ENCODE data around the gene SDK1.

The SDK1 gene

DNA sequence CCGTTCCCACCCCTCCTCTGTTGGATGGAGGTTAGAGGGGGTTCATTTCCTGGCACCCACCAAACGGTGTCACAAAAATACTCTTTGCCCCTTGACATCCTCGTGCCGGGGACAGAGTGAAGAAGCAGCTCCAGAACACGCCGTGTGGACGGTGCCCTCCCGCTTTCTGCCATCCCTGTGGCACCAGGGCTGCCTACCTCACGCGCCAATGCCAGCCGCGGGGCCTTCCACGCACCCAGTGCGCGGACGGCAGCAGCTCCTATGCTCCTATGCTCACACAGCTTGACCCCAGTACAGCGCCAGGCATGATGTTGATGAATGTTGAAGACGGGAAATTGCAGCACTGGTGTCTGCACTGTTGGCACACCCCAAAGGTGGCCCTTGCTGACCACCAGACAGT is 873.8 kb downstream of the SDK1 start:
- no peak for DNase-seq (ENCODE audit: low spot score in 2 of 2)
- no peaks in the 10 kb centered on the region for H3K27me3 Mint-ChIP-seq
- H3K4me3 Mint-ChIP-seq, result no peak overlapping the region
- H3K27ac Mint-ChIP-seq (ENCODE audit: low read depth), result no peak overlapping the region
- H3K36me3 Mint-ChIP-seq (ENCODE audit: insufficient read depth), result no peaks in the 10 kb centered on the region
- H3K4me1 Mint-ChIP-seq, result no peaks in the 10 kb centered on the region
- no peaks in the 10 kb centered on the region for H3K9me3 Mint-ChIP-seq
- no peak for ATAC-seq (replicated peaks; ENCODE audit: extremely low read depth, poor library complexity, severe bottlenecking)

- Mint-ChIP-seq H3K27me3 (no peaks in the 10 kb centered on the region), H3K4me3 (no peak overlapping the region), H3K9me3 (no peaks in the 10 kb centered on the region), H3K27ac (ENCODE audit: low read depth) (no peak overlapping the region), H3K36me3 (ENCODE audit: insufficient read depth) (no peaks in the 10 kb centered on the region), H3K4me1 (no peaks in the 10 kb centered on the region)
- ATAC-seq (replicated peaks; ENCODE audit: extremely low read depth, poor library complexity, severe bottlenecking), result no peak
- DNase-seq (ENCODE audit: low spot score in 2 of 2), result no peak
Measured at GRCh38 chr7:4175346-4175973, 874.4 kb downstream of the SDK1 start.

DNA sequence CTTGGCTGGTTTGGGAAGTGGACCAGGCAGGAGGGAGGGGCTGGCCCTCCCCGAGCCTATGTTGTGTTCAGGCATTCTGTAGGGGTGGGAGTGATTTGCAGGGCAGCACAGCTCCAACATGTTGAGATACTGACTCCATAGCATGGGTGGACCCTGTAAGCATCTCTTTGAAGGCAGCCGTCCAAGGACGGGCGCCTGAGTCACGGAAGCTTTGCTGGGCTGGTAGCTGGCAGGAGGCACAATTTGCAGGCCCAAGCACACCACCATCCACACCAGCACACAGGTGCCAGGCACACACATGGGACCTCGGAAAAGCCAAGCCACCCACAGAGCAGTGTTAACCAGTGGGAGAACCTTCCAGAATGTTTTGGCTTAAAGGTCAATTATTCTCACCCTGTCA is 875.9 kb downstream of the SDK1 start:
- ATAC-seq (replicated peaks; ENCODE audit: extremely low read depth, poor library complexity, severe bottlenecking) (no peak), DNase-seq (ENCODE audit: low spot score in 2 of 2) (no peak)
- Mint-ChIP-seq H3K36me3 (ENCODE audit: insufficient read depth) (no peaks in the 10 kb centered on the region), H3K4me1 (no peaks in the 10 kb centered on the region), H3K27ac (ENCODE audit: low read depth) (no peak overlapping the region), H3K4me3 (no peak overlapping the region), H3K9me3 (no peaks in the 10 kb centered on the region), H3K27me3 (no peaks in the 10 kb centered on the region)

DNA sequence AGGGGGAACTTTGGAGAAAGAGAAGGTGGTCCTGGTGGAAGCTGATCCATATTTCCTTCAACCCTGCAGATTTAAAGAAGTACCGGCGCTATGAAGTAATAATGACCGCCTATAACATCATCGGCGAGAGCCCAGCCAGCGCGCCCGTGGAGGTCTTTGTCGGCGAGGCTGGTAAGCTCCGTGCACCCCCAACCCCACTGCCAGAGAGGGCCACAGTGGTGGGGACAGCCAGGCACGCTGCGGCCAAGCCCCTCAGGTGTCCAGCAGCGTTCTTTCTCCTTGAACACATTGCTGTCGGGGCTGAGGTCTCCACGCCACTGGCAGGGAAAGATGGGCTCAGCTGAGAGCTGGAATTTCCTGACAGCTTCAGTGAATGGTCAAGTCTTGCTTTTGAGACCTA is 877.4 kb downstream of the SDK1 start:
- no peaks in the 10 kb centered on the region for H3K36me3 Mint-ChIP-seq (ENCODE audit: insufficient read depth)
- DNase-seq (ENCODE audit: low spot score in 2 of 2), result no peak
- no peaks in the 10 kb centered on the region for H3K4me1 Mint-ChIP-seq
- no peak overlapping the region for H3K4me3 Mint-ChIP-seq
- no peak for ATAC-seq (replicated peaks; ENCODE audit: extremely low read depth, poor library complexity, severe bottlenecking)
- H3K27me3 Mint-ChIP-seq, result no peaks in the 10 kb centered on the region
- no peaks in the 10 kb centered on the region for H3K9me3 Mint-ChIP-seq
- H3K27ac Mint-ChIP-seq (ENCODE audit: low read depth), result no peak overlapping the region

GRCh38 chr7:4178916-4179687 is 878.0 kb downstream of the SDK1 start:
- no peak overlapping the region for H3K4me3 Mint-ChIP-seq
- ATAC-seq (replicated peaks; ENCODE audit: extremely low read depth, poor library complexity, severe bottlenecking) (no peak), DNase-seq (ENCODE audit: low spot score in 2 of 2) (no peak)
- no peak overlapping the region for H3K27ac Mint-ChIP-seq (ENCODE audit: low read depth)
- H3K9me3 Mint-ChIP-seq, result no peaks in the 10 kb centered on the region
- H3K4me1 Mint-ChIP-seq, result no peaks in the 10 kb centered on the region
- no peaks in the 10 kb centered on the region for H3K27me3 Mint-ChIP-seq
- H3K36me3 Mint-ChIP-seq (ENCODE audit: insufficient read depth), result no peaks in the 10 kb centered on the region

GRCh38 chr7:4179688-4180380 is 878.8 kb downstream of the SDK1 start:
- H3K27me3 Mint-ChIP-seq, result no peaks in the 10 kb centered on the region
- DNase-seq (ENCODE audit: low spot score in 2 of 2) (no peak), ATAC-seq (replicated peaks; ENCODE audit: extremely low read depth, poor library complexity, severe bottlenecking) (no peak)
- no peaks in the 10 kb centered on the region for H3K36me3 Mint-ChIP-seq (ENCODE audit: insufficient read depth)
- H3K9me3 Mint-ChIP-seq, result no peaks in the 10 kb centered on the region
- H3K4me1 Mint-ChIP-seq, result no peaks in the 10 kb centered on the region
- no peak overlapping the region for H3K27ac Mint-ChIP-seq (ENCODE audit: low read depth)
- H3K4me3 Mint-ChIP-seq, result no peak overlapping the region

GRCh38 chr7:4181446-4181845 is 880.4 kb downstream of the SDK1 start:
- H3K27ac Mint-ChIP-seq (ENCODE audit: low read depth), result no peak overlapping the region
- H3K4me3 Mint-ChIP-seq, result no peak overlapping the region
- H3K9me3 Mint-ChIP-seq, result no peaks in the 10 kb centered on the region
- DNase-seq (ENCODE audit: low spot score in 2 of 2) (no peak), ATAC-seq (replicated peaks; ENCODE audit: extremely low read depth, poor library complexity, severe bottlenecking) (no peak)
- no peaks in the 10 kb centered on the region for H3K27me3 Mint-ChIP-seq
- no peaks in the 10 kb centered on the region for H3K36me3 Mint-ChIP-seq (ENCODE audit: insufficient read depth)
- no peaks in the 10 kb centered on the region for H3K4me1 Mint-ChIP-seq

GRCh38 chr7:4182605-4183300 is 881.7 kb downstream of the SDK1 start:
- no peak overlapping the region for H3K4me3 Mint-ChIP-seq
- H3K27ac Mint-ChIP-seq (ENCODE audit: low read depth), result no peak overlapping the region
- H3K9me3 Mint-ChIP-seq, result no peaks in the 10 kb centered on the region
- no peak for ATAC-seq (replicated peaks; ENCODE audit: extremely low read depth, poor library complexity, severe bottlenecking)
- no peaks in the 10 kb centered on the region for H3K4me1 Mint-ChIP-seq
- no peak for DNase-seq (ENCODE audit: low spot score in 2 of 2)
- no peaks in the 10 kb centered on the region for H3K36me3 Mint-ChIP-seq (ENCODE audit: insufficient read depth)
- no peaks in the 10 kb centered on the region for H3K27me3 Mint-ChIP-seq

GRCh38 chr7:4184653-4185052 is 883.6 kb downstream of the SDK1 start:
- Mint-ChIP-seq H3K9me3 (no peaks in the 10 kb centered on the region), H3K36me3 (ENCODE audit: insufficient read depth) (no peaks in the 10 kb centered on the region), H3K27me3 (no peaks in the 10 kb centered on the region), H3K4me3 (no peak overlapping the region), H3K4me1 (no peaks in the 10 kb centered on the region), H3K27ac (ENCODE audit: low read depth) (no peak overlapping the region)
- DNase-seq (ENCODE audit: low spot score in 2 of 2) (no peak), ATAC-seq (replicated peaks; ENCODE audit: extremely low read depth, poor library complexity, severe bottlenecking) (no peak)

- DNase-seq (ENCODE audit: low spot score in 2 of 2), result no peak
- no peak overlapping the region for H3K27ac Mint-ChIP-seq (ENCODE audit: low read depth)
- H3K4me1 Mint-ChIP-seq, result no peaks in the 10 kb centered on the region
- H3K27me3 Mint-ChIP-seq, result no peaks in the 10 kb centered on the region
- no peaks in the 10 kb centered on the region for H3K36me3 Mint-ChIP-seq (ENCODE audit: insufficient read depth)
- H3K4me3 Mint-ChIP-seq, result no peak overlapping the region
- ATAC-seq (replicated peaks; ENCODE audit: extremely low read depth, poor library complexity, severe bottlenecking), result no peak
- H3K9me3 Mint-ChIP-seq, result no peaks in the 10 kb centered on the region
Measured at GRCh38 chr7:4185136-4185535, 884.1 kb downstream of the SDK1 start.

- H3K4me3 Mint-ChIP-seq, result no peak overlapping the region
- no peaks in the 10 kb centered on the region for H3K36me3 Mint-ChIP-seq (ENCODE audit: insufficient read depth)
- DNase-seq (ENCODE audit: low spot score in 2 of 2), result no peak
- no peak for ATAC-seq (replicated peaks; ENCODE audit: extremely low read depth, poor library complexity, severe bottlenecking)
- no peaks in the 10 kb centered on the region for H3K4me1 Mint-ChIP-seq
- H3K27me3 Mint-ChIP-seq, result no peaks in the 10 kb centered on the region
- H3K27ac Mint-ChIP-seq (ENCODE audit: low read depth), result no peak overlapping the region
- H3K9me3 Mint-ChIP-seq, result no peaks in the 10 kb centered on the region
Measured at GRCh38 chr7:4185721-4186512, 884.9 kb downstream of the SDK1 start.

DNA sequence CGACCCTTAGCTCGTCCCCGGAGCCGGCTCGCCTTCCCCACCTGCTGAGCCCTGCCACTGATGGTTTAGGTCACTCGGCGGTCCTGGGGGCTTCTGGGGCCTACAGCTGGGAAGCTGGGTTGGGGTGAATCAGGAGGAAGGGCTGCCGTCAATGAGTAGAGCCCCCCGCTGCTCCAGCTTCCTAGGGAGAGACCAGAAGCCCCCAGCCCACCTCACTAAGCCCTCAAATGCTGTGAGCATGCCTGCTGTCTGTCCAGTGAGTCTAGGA is 885.4 kb downstream of the SDK1 start:
- Mint-ChIP-seq H3K27me3 (no peaks in the 10 kb centered on the region), H3K27ac (ENCODE audit: low read depth) (no peak overlapping the region), H3K9me3 (no peaks in the 10 kb centered on the region), H3K4me1 (no peaks in the 10 kb centered on the region), H3K4me3 (no peak overlapping the region), H3K36me3 (ENCODE audit: insufficient read depth) (no peaks in the 10 kb centered on the region)
- DNase-seq (ENCODE audit: low spot score in 2 of 2) (no peak), ATAC-seq (replicated peaks; ENCODE audit: extremely low read depth, poor library complexity, severe bottlenecking) (no peak)

Data from central memory CD8-positive, alpha-beta T cell (primary cell).